Medulla oblongata (tissue), 1 donor: ENCODE results near the gene PDE6B.
A peak's percentile ranks its signal among the peaks of the same experiment; 100 is the strongest.
"Not testable (repeated sequence)": the region's sequence is repeated elsewhere in the genome, so short reads cannot be mapped to it uniquely, and the experiment has no call there.

Experiments
- DNase-seq: peaks from one replicate; pipeline ENCODE4 v3.0.0-alpha.2; 2015; ENCODE audit errors: extremely low spot score

Gene PDE6B

GRCh38 chr4:635851-636627 lies 10.7 kb downstream of the PDE6B start:
- DNase-seq = no peak

GRCh38 chr4:636628-637159 lies 11.3 kb downstream of the PDE6B start:
- no peak for DNase-seq

- peak; percentile 36 for DNase-seq
Observed at GRCh38 chr4:637536-638280, 12.3 kb downstream of the PDE6B start.

GRCh38 chr4:642366-642765 lies 17.0 kb downstream of the PDE6B start:
- not testable (repeated sequence) for DNase-seq

- DNase-seq = no peak
Observed at GRCh38 chr4:646460-646859, 21.1 kb downstream of the PDE6B start.

- DNase-seq = no peak
Observed at GRCh38 chr4:647481-647880, 22.1 kb downstream of the PDE6B start.

- no peak for DNase-seq
Observed at GRCh38 chr4:648579-649292, 23.4 kb downstream of the PDE6B start.

GRCh38 chr4:649293-649625 lies 23.9 kb downstream of the PDE6B start:
- DNase-seq = no peak

- DNase-seq = no peak
Observed at GRCh38 chr4:649751-650310, 24.5 kb downstream of the PDE6B start.

- no peak for DNase-seq
Observed at GRCh38 chr4:650461-650860, 25.1 kb downstream of the PDE6B start.

- peak; percentile 86 for DNase-seq
Observed at GRCh38 chr4:650951-651883, 25.8 kb downstream of the PDE6B start.

GRCh38 chr4:651884-652642 lies 26.7 kb downstream of the PDE6B start:
- no peak for DNase-seq

GRCh38 chr4:653080-653821 lies 27.9 kb downstream of the PDE6B start:
- DNase-seq = peak; percentile 49

GRCh38 chr4:653831-654502 lies 28.6 kb downstream of the PDE6B start:
- DNase-seq = no peak

- DNase-seq = no peak
Observed at GRCh38 chr4:654503-654845, 29.1 kb downstream of the PDE6B start.

GRCh38 chr4:654871-655463 lies 29.6 kb downstream of the PDE6B start:
- peak; percentile 66 for DNase-seq

- peak; percentile 45 for DNase-seq
Observed at GRCh38 chr4:655464-656151, 30.2 kb downstream of the PDE6B start.
